GM21576 (cell line): ENCODE results near the gene LNX2.
A peak's percentile ranks its signal among the peaks of the same experiment; 100 is the strongest.

Experiments used
- ATAC-seq: cut with Tn5 transposase; IDR thresholded peaks from one replicate; pipeline ENCODE4 v1.9.1; 2021; ENCODE audit warnings: mild to moderate bottlenecking, moderate library complexity; ENCODE audit not compliant: unreplicated experiment

The LNX2 gene

DNA sequence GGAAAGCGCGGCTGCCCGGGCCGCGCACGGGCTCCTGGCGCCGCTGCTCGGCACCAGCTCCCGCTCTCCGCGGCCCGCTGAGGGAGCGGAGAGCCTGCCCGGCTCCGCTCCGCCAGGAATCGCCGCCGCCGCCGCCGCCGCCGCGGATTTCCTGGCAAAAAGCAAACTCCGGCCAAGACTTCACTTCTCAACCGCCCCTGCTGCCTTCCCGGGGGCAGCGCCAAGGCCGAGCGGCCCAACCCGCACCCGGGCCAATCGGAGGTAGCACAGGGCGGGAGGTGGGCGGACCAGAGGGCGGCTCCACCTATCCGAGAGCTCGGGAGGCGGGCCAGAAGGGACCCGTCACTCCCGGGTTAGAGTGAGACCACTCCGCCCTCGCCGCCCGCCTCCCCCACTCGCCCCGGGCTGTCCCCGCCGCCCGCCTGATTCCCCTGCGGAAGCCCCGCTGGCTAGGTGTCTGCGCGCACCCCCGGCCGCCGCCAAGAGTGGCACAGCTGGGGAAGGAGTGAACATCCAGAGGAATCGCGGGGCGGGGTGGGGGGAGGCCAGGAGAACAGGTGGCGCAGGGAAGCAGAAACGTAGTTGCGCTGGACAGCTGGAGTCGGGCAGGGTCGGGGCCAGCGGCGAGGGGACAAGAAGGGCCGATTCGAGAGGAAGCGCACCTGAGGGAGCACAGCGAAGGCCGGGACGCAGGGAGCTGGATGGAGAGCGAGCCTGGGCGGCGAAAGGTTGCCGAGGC lies at the start of gene LNX2:
TSS of gene LNX2 (minus strand) at position 153 of the 739 bp plus-strand sequence. CDS start 38,826 bp downstream, outside the sequence.
- peak; percentile 83 for ATAC-seq

DNA sequence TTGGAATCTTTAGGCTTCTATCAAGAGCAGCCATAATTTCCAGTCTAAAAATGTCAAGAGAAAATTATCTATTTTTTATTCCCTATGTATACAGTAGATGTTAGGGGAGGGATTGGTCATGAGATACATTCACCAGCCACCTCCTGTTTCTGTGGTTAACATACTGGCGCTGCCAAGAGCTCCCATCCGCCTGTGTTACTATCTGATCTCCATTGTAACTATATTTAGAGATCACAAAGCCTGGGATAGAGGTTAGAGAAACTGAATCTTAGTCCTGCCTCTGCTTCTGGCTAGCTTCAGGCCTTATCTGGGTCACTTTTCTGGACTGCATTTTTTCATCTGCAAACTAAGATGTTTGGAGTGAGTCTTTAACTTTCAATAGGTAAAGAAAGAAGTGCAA lies 47.6 kb upstream of the LNX2 start:
- no peak for ATAC-seq

DNA sequence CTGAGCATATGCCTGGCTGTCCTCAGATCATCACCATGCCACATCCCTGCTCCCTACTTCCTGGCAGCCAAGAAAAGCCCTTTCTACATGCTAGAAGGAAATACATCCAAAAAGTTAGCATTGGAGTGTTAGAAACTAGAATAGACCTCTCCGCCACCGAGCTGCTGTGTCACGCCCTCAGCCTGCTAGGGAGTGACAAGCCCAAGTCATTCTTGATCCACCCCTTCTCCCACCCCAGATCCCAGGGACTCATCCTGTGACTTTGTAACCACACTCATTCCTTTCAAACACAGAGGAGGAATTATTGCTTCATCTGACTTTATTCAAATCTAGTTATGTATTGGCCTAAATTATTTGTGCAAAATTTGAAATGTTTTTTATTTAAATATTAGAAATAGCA lies 46.6 kb upstream of the LNX2 start:
- no peak for ATAC-seq

DNA sequence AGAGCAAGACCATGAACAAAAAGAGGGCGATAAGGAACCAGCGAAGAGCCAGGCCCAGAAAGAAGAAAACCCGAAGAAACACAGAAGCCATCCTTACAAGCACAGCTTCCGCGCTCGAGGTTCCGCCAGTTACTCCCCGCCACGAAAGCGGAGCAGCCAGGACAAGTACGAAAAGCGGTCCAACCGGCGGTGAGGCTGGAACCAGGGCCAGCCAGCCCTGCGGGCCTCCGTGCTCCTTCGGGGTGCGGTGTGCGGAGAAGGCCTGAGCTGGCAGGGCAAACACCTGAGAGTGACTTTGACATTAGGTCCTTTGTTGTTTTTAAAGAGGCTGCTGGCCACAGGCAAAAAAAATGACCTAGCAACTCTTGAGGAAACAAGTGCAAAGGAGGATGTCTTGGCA lies 45.4 kb upstream of the LNX2 start:
- ATAC-seq: no peak

DNA sequence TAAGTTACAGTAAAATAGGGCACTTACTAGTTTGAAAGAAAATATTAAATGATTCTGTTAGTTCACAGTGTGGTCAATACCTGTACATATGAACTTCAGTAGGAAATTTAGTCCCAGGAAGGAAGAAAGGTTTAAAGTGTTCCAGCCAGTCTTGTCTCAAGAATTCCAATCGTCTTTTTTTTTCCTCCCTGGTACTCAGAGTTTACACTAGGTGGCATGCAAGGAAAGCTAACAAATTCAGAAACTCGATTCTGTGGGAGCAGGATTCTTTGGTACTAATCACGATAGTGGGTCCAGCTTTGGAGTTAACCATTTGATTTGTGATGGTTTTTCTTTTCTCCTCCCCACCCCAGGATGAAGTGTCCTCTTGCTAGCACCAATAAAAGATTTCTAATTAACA lies 45.0 kb upstream of the LNX2 start:
- ATAC-seq: no peak

DNA sequence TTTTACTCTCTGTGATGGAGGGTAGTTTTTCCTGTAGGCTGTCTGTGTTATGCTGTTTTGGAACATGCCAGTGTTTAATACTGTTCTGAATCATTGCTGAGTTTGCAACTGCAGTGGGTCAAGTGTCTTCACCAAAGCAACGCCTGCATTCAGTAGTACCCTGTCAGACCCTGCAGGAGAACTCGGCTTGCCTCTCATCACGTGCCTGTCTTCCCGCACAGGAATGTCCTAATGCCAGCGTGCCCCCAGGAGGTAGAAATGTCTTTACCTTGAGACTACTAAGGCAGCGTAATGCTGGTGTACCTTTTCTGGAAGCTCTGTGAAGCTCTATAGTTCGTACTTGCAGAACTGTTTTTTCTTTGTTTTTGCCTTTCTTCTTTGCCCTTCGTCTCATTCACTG lies 43.6 kb upstream of the LNX2 start:
- ATAC-seq: no peak

DNA sequence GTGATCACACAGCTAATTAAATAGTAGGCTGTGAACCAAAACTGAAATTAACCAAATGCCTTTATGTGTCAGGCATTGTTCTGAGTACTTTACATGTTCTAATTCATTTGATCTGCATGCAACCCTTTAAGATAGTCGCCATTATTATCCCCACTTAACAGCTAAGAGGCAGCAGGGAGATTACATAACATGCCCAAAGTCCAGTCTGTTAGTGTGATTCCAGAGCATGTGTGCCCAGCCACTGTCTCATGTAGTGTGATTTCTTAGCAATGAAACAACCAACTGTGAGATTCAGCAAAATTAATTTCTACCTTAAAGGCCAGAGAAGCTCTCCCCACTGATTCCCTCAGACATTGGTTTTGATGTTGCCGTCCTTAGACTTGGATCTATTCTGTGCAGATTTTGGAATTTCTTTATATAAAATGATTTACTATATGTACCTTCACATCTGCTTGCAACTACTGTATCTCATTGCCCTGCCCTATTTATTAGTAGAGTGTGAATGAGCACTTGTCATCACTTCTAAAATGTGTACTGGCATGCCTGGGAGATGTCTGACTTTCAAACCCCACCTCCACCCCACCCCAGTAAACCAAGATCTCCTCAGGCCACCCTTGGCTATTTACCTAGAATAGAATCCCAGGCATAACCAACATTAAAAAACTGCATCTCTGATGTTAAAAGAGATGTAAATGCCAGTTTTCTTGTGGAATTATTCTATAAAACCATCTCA lies 42.6 kb upstream of the LNX2 start:
- ATAC-seq: no peak

DNA sequence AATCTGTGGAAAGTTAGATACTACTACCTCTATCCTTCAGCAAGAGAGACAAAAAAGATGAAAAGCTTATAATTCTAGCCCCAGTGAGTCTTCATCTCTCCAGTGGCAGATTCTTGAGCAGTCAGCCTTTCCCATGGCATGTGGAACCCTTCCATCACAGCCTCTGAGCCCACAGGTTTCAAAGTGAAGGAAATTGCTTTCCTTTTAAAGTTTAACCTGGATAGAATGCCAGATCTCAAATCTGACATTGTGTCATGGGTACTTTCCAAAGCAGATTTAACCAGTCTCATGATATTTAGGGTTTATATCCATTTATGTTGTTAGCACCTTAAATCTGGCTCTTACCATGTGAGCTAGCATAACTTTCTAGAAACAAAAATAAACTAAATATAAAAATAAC lies 40.7 kb upstream of the LNX2 start:
- no peak for ATAC-seq

DNA sequence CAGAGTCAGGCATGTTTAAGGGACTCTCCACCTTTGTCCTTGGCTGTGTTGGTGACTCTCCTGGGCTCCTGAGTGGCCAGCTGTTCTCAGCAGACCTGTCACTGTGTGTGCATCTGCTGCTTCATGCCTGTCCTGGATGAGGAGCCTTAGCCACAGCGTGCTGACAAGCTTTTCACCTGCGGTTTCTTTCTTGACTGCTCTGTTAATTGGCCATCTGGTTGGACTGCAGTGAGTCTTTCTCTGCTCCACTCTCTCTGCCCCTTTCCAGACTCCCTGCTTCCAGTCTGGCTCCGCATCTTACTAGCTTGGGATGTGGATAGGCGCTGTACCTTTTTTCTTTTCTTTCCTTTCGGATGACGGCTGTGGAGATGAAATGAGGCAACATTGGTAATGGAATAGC lies 40.2 kb upstream of the LNX2 start:
- ATAC-seq: no peak

DNA sequence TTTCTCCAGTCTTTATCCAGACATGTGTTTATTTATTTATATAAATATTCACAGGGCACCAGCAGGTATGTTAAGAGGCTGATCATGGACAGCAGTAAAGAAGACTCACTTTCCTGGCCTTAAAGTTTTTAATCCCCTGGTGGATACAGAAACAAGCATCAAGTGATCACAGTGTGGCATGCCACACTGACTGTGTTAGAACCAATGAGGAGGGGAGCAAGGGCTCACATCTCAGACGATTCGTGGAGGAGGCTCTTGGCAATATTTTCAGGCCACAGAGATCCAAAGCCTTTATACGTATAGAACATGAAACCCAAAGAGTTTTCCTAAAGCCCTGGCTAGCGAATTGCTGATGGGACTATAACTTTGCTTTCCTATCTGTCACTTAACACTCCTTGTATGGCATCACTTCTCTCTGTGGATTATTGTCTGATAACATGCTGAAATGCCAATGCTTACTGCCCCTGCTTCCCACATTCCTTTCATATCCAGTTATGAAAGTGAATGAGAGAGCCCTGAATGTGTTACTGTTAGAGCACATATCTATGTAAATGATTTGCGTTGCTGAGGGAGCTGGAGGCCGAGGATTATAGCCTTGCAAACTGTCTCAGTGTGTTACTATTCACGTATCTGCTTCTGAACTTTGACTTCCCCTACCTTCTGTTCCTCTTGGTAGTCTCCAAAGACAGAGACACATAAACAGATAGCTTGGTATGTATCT lies 39.0 kb upstream of the LNX2 start:
- ATAC-seq: no peak

DNA sequence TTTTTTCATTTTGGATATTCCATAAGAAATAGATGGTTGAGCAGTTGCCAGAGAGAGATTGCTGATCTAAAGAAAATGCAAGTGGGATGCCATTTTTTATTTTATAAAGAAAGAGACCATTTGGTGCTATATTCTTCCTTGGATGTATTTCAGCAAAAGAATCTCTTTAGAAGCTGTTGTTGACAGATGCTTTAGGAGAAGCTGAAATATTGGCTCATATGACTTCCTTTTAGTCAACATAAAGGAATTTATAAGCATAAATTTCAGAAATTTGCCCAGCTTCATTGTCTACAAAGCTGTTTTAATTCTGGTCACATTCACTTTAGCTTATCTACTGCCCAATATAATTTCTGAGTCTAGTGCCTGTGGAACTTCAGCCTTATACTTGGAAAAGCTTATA lies 38.2 kb upstream of the LNX2 start:
- ATAC-seq: no peak

DNA sequence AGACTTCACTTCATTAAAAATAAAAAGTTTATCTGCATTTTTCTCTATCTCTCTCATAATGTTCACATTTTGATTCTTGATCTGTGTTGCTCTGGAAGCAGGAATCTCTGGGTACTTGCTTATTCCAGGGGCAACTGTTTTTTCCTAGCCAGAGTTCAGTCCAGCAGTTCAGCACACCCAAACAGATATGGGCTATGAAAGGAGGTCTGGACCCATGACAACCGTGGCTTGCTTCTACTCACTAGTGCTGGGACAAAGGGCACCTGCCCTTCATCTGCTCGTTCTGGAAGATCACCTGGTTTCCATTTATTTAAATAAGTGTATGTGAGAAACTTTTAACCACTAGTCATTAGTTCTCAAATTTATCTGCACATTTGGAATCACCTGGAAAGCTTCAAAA lies 37.4 kb upstream of the LNX2 start:
- ATAC-seq: no peak

DNA sequence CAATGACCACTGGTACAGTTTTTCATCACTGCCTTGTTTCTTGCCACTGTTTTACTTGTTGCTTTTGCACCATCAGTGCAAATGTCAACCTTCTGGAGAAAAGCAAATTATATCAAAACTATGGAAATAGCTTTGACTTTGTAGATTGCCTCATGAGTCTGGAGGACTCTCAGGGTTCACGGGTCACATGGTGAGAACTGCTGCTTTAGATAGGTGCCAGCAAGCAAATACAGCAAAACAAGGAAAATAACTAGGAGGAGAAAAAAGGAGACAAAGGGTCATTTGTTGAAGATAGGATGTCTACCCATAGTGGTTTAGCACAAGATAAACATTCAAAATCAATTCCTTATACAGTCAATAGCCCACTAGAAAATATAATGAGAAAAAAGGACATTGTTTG lies 34.5 kb upstream of the LNX2 start:
- no peak for ATAC-seq

DNA sequence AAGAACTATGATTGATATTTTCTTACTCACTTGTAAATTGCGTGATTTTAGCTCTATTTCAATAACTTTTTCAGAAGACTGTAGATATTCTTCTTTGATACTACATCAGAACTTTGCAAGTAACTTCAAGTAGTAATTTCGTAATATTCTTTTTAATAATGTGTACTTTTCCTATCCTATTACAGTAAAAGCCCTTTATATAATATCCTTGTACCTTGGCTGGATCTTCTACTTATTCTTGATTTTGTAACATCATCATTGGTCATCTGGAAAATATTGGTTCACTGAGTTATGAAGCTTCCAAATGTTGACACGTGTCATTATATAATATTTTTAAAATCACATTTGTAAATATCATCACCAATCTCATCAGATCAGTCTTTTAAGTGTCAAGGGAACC lies 33.7 kb upstream of the LNX2 start:
- ATAC-seq: no peak

DNA sequence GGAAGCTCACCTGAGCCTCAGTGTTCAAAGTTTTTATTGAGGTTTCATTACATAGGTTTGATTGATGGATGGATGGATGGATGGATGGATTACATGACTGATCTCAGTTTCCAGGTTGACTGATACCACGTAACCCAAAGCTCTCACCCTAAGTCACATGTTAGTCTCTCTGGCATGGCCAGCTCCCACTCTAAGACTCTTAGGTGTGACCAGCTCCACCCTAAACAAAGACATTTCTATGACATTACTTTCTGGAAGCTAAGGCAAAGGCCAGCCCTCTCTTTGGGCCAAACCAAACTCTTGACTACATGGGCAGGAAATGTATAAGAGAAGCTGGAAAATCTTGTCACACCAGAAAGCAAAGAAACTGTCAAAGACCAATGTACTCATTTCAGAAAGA lies 30.0 kb upstream of the LNX2 start:
- ATAC-seq: no peak

DNA sequence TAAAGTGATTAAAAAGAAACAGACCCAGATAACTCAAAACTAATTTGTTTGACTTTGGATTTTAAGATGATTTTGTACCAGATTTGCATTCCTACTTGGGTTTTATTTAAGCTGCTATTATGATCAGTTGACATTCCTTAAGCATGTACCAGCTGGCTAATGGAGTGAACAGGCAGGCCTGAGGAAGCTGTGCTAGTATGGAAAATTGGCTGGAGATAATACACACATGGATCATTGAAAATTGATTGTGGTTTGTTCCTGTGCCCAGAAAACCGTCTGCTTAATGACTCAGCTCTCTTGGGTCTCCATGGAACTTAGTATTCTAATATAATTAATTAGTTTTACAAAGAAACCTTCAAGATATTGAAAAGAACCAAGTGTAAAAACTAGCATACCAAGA lies 24.0 kb upstream of the LNX2 start:
- ATAC-seq: no peak

DNA sequence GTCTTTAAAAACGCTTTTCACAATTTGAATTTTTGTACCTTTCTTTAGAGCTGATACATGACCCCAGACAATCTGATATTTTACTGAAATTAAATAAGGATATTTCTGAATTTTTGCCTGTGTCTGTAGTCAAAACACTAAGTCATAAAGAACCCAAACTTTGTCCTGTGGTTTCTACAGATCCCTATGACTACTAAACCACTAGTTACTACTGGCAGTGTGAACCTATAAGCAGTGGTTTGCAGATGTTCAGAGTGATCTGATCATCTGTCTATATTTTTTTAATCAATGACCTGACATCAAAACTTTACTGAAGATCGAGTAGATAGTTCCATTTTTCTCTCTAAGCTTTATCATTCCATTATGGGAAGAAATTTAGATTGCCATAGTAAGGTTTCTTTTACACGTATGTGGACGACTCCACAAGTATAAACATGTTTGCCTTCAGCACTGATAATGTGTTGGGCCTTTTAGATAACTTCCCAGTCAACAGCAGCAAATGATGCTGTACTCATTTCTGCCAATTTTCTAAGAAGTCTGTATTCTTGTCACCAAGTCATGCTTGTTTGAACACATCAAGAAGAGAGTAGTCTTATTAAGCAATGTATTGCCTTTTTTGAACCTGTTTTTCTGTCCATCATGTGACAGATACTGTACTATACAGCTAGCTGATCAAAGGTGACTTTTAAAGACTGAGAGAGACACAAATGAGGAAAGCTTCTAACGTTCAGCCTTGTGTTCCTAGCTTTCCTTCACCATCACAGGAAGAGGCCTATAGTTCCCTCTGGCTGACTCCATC lies 23.2 kb upstream of the LNX2 start:
- no peak for ATAC-seq

DNA sequence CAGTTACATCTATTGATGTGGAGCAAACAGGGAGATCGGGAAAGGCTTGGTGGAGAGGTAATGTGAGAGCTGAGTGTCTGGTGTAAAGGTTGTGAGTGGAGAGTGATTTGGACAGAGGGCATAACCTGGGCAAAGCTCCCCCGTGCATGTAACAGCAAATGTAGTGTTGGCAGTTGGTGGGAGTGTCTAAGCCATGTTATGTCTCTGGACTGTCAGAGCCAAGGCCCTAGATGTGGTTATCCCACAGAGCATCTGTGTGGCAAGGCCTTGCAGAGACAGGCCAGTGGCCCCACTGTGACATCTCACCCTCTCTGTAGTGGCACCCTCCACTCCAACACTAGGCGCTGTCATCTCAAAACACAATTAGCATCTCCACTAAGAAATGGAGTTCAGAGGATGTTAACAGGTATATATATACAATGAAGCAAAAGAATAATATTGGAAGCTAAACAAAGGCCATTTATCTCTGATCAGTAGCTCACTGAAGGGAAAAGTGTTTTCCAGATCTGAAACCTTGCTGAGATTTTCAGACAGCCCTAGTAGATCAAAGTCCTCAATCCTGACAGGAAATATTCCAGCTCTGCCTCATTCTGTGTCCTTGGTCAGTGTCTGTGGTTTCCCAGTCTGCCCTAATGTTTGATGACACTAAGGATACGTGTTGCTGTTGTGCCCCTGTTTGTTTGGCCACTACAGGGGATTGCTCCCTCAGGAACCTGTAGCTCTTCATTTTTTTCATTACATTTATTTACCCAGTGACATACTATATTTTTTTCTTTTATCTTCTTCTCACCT lies 21.6 kb upstream of the LNX2 start:
- no peak for ATAC-seq

DNA sequence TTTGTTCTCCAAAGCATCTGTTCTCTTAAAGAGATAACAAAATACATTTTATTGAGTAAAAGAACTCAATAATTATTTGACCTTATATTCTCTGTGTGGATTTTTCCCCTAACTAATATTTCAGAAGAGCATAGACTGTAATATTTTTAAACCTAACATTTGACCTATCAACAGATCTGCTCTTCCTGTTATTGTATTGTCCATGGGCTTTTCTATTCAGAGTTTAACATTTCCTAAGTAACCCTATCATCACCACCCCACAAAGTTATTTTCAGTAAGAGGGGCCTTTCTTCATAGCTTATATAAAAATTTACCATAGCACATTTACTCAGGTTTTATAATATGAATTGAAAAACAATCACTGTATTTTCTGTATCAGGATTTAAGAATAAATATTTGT lies 18.9 kb upstream of the LNX2 start:
- no peak for ATAC-seq

DNA sequence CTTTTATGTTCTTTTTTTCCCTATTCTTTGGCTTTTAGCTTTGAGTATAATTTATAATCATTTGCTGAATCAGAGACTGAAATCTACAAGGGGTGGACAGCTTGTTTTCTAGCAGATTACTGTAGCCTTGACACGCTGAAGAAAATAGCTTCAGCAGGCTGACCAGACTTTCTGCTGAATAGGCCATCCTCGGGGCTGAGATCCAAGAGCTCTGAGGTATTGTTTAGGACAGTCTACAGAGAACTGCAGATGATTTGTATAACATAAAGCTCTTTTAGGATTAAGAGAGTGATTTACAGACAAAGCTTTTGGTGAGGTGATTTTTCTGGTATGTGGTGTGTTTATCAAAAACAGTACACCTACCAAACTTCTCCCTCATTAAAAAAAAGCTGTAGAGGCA lies 18.2 kb upstream of the LNX2 start:
- ATAC-seq: no peak
